Stimulated activated CD4-positive, alpha-beta T cell treated with anti-CD3 and anti-CD28 coated beads, Interleukin-2, amount 100 ng/mL, for 4 hours (primary cell): ENCODE data around the gene CPT1A.

Experiments used
- DNase-seq: peaks from one replicate; pipeline ENCODE4 v3.0.0-alpha.2; 2020; ENCODE audit warnings: low read depth

The CPT1A gene

DNA sequence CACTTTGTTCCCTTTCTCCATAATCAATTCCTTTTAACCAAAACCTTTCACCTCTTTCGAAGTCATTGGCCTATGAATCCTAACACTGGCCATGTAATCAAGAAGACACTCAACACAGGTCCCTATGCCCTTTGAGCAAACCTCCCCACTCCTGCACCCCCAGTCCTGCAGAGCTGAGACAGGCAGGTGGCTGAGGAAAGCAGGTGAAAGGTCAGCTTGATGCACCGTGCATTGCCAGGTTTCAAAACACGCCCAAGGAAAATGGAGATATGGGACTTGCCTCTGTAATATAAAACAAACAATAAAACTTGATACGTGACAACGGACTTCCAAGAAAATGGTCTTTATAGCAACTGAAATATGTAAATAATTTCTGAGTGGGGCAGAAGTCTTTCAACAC, 10.6 kb downstream of the CPT1A start:
- DNase-seq: no peak

DNA sequence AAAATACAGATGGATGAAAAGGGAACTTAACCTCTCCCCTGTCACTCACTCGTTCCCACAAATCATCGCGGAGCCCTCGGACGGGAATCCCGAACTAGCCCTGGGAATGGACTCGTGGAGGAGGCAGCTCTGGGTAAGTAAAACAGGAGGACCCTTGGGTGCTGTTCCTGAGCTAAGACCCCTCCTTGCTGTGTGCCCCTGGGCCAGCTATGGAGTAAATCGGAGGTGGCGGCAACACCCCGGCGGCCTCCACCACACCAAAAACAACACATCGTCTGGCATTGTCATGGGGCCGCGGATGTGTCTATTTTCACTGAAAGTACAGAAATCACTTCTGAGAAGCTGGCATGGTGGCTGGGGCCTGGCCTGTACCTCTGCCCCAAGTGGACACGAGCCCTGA, 12.1 kb downstream of the CPT1A start:
- no peak for DNase-seq

DNA sequence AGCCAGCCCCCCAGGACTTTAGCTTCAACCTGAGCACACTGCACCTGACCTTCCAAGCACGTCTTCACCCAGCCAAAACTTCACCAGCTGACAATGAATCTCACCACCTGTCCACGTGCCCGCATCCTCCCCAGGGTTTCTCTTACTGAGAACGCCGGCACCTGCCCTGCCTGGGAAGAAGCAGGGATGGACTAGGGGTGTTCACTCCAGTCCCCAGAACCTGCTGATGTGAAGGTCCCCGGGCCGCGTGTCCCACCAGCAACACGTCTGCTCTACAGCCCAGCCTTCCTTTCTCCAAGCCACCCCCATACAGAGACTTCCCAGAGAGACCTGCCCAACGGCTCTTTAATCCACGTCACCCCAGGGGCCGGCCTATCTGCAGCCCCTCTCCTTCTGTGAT, 12.8 kb downstream of the CPT1A start:
- no peak for DNase-seq

DNA sequence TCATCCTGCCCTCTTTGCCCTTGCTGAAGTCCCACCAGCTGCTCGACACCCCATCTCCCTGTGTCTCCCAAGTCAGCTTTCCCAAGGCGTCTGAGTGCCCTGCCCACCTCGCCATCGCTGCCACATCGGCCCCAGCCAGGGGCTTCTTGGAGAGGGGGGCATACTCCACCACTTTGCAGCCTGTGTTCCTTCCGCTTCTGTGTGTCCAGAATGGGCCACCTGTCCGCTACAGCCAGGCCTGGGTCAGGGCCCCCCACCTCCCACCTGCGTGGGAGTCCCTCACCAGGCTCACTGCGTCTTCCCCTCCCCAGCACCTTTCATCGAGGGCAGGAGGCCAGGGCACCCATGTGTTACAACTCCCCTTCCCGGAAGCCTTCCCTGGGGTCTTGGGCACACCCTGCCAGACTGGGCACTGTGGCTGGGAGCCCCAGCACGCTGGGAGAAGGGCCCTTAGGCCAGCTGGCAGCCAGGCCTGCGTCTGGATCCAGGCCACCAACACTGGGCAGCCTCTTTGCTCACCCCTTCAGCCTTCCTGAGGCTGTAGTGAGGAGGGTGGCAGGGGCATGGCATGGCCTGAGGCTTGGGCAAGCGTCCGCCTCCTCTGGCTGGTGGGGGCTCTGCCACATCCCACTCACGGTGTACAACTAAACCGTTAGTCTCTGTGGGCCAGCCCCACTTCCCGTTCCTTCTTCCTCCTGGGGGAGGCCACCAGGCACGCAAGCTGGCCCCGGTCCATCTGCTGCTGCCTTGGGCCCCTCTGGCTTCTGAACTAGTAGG, 13.4 kb downstream of the CPT1A start:
- DNase-seq: no peak

DNA sequence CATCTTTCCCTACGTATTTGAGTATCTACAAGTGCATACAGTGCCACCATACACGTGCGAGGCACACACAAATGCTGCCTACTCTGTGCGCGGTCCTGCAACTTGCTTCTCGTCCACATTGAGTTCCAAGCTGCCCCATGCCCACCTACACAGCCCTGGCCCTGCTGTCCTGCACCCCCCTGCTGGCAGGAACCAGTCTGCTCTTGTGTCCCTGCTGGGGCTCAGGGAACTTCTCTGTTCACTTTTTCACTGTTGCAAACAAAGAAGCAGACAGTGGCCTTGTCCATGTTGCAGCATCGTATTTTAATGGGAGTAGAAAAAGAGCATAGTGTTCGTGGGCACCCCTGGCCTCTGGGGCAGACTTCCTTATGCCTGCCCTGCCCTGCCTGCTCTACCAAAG, 14.0 kb downstream of the CPT1A start:
- no peak for DNase-seq

DNA sequence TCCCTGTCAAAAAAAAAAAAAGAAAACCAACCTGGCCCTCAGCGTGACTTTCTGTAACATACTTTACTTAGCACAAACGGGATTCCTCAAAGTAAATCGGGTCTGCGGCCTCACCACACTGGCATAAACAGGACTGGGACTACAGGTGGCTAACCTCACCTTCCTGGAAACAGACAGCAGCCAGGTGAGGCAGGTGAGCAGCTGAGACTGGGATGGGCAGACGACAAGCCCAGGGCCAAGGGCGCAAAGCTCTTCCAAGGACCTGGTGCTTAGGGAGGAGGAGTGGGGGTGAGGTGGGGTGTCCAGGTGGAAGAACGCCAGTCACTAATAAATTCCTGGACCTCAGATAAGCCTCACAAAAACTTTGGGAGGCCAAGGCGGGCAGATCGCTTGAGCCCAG, 15.0 kb downstream of the CPT1A start:
- DNase-seq: no peak

DNA sequence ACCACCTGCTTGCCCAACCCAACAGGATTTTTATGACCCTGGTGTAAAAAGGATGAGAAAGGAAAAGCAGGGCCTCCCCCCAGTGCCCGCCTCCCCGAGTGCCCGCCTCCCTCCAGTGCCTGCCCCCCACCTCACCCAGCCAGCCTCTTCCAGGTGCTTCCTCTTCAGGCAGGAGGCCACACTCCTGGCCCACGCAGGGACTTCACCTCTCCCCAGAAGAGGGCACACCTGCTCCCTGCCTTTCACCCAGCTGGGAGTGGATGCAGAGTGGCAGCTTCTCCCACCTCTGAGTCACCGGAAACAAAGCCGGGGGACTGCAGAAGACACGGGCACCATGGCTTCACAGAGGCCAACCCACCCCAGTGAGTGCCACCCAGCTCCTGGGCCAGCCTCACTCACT, 16.1 kb downstream of the CPT1A start:
- peak; percentile 49 for DNase-seq

DNA sequence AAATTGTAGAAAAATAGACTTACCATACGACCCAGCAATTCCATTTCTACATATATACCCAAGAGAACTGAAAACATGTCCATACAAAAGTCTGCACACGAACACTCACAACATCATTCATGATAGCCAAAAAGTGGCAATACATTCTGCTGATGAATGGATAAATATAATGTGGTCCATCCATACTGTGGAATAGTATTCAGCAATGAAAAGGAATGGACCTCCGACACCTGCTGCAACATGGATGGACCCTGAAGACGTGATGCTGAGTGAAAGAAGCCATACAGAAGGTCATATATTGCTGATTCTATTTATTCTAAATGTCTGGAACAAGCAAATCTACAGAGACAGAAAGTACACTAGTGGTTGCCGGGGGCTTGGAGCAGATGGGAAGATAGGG, 19.2 kb downstream of the CPT1A start:
- no peak for DNase-seq

DNA sequence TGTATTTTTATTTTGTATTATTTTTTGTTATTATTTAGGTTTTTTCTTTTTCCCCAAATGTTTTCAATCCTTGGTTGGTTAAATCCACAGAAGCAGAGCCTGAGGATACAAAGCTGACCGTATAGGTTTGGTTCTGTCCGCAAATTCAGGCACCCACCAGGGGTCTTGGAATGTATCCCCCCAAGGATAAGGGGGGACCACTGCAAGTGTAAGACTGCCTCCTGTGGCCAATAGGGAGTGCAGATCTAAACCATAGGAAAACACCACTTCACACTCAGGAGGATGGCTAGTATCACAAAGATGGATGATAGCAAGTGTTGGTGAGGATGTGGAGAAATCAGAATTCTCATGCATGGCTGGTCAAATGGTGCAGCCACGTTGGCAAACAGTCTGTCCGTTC, 20.0 kb downstream of the CPT1A start:
- no peak for DNase-seq

DNA sequence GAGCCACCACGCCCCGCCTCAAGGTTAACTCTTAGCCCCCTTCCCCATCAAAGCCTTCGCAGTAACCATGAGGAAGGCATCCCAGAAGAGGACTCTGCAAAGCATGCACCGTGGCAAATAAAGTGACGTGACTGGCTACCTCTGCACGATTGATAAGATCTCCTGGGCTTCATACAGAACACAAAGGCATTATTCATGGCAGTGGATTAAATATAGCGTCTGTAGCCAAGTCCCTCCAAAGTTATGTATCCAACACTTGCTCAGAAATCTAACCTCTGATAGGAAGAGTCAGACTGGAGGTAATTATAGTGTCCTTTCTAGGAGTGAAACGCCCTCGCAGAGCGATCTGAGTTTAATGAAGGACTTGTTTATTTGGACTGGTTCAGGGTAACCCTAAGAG, 22.4 kb downstream of the CPT1A start:
- no peak for DNase-seq

DNA sequence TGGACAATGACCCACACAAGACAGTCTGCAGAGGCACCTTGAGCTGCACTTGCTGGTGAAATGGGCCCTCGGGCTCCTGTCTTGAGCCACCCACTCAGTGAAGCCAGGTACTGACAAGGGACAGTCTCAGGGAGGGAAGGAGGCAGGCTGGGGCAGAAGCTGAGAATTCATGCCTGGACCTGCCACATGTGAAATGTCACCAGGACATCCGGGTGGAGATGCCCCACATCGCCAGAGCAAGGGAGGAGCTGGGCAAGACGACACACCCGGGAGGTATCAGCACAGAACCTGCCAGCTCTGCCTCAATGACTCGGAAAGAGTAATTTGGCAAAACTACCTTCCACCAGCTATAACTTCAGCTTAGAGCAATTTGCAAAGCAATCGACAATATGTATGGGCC, 23.5 kb downstream of the CPT1A start:
- no peak for DNase-seq

DNA sequence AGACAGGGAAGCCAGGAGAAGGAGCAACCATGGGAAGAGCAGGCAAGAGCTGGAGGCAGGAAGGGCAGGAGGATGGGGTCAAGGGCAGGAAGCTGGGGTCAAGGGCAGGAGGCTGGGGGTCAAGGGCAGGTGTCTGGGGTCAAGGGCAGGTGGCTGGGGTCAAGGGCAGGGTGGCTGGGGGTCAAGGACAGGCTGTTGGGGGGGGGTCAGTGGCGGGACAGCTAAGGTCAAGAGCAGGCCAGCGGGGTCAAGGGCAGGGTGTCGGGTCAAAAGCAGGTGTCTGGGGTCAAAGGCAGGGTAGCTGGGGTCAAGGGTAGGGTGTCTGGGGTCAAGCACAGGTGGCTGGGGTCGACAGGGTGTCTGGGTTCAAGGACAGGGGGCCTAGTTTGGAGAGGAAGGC, 24.2 kb downstream of the CPT1A start:
- no peak for DNase-seq

DNA sequence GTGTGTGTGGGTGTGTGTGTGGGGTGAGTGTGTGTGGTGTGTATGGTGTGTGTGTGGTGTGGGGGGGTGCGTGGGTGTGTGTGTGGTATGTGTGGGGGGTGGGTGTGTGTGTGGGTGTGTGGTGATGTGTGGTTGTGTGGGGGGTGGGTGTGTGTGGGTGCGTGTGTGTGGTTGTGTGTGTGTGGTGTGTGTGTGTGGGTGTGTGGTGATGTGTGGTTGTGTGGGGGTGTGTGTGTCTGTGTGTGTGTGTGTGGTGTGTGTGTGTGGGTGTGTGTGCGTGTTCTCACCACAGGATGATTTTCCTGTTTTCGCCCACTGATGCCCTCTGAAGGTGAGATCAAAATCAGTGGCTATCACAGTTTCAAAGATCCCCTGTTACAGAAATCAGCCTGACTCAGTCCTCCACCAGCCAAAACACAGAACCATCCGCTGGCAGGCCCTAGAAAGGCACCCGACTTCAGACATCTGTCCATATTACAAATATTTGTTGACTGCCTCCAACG, 24.7 kb downstream of the CPT1A start:
- peak; percentile 48 for DNase-seq

DNA sequence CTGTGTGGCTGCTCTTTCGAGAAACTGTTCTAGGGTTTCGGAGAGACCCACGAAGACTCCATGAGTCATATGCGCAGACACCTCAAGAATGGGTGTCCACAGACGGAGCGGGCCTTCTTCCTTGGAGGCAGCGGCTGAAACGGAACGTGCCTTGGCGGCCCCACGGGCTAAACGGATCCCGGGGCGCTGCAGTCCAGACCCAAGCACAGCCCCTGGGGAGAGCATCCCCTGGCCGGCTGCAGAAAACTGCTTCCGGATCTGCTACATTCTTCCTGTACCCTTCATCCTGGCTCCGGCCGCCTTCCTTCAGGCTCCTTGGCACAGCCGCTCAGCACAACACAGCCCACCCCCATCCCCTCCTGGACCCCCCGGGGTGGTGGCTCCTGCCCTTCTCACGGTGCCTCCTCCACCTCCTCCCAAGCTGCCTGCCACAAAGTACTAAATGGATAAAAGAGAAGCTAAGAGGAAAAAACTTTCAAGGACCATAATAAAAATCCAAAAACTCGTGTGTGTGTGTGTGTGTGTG, 25.4 kb downstream of the CPT1A start:
- DNase-seq: no peak

DNA sequence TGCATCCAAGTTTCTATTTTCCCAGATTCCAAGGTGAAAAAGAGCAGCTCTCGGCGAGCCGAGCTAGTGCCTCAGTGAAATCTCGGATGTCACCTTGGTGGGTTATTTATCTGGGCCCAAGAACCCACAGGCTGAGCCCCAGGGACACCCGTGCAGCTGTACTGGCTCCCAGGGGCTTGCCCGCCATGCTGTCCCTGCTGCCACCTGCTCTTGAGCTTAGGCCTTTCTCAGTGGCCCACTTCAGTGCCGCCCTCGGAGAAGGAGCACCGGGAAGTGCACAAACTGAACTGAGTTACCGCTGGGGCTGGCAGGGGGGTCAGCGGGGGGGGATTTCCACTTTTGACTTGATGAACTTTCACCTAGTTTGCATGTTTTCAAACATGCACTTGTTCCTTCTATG, 27.9 kb downstream of the CPT1A start:
- DNase-seq: no peak

DNA sequence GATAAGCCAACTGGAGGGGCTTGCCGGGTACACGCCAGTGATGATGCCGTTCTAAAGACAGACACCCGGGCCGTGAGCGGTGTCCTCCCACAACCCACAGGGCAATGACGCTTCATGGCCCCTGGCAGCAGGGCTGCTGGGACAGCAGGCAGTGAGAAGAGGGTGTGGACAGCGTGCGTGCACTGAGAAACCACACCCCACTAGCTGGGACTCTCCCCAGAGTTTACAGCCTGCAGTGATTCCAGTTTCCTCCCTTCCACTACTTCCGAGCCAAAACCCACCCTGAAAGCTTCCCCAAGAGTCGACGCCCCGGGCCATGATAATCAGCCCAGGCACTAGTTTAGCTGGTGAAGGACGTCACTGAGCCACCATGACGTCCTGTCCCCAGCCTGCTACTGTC, 29.2 kb downstream of the CPT1A start:
- no peak for DNase-seq

DNA sequence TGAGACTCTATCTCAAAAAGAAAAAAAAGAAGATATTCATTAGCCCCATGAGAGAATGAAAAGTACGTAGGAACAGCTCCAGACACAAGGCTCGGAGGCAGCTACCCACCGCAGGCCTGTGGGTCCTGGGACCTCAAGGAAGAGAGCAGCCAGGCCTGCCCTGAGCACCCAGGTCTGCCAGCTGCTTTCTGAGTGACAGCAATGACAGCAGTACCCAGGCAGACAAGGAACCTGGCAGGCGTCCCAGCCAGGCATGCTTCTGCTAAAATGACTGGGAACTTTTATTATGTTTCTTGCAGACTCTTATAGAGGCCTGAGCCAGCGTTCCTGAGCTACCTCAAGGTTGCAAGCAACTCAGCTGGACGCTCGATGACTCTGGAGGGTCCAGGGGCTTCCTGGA, 31.6 kb downstream of the CPT1A start:
- DNase-seq: no peak

DNA sequence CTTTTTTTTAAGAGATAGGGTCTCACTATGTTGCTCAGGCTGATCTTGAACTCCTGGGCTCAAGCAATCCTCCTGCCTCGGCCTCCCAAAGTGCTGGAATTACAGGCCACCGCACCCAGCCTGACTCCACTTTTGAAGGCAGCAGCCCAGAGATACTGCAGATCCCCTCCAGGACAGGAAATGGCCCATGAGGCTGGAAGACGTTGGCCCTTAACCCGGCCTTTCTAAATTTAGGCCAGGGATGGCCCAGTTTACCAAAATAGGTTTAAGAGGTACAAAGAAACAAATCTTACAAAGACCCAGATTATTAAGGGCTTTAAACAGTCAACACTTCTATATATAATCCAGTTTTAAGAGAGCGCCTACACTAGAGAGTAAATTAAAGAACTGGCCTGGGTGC, 32.2 kb downstream of the CPT1A start:
- DNase-seq: no peak

DNA sequence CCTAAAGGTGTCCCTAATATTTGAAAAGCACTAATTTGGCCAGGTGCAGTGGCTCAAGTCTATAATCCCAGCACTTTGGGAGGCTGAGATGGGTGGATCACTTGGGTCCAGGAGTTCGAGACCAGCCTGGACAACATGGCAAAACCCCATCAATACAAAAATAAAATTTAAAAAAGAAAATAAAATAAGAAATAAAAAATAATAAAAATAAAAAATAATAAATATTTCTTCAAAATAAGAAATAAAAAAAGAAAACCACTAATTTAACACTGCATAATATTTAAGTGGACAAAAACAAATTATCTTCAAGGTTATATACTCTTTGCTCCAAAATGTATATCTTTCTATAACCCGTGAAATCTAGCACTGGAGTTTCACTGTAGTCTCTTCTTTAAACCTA, 32.9 kb downstream of the CPT1A start:
- no peak for DNase-seq

DNA sequence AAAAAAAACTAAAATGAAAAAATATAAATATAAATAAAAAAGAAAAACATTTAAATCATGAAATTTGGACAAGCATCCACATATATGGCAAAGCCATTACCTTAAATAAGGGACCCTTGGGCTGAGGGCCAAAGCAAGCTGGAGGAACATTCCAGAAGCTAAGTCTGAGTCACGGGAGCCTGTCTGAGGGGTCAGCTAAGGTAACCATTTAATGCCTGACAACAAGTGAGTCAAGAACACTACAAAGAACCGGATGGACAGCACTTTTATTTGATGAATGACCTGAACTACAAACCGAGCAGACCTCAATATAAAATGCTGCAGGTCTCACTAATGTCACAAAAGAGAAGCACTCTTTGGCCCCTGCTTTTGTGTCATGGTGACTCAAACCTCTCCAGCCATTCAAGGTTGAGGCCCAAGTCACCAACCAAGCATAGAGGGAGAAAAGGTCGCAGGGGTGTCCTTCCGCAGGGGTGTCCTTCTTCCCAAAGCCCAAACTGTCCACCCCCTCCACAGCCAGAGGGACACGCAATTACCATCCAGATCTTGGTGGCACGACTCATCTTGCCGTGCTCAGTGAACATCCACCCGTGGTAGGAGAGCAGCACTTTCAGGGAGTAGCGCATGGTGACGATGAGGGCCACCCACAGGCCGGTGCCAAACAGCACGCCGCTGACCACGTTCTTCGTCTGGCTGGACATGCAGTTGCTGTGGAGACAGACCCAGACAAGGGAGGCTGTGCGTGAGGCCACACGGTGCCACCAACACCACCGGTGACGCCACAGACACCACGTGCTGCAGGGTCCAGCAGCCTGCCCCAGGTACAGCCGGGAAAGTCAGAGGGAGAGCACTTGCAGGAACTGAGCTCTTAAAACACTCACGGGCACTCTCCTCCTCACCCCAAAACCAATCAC, 34.5 kb downstream of the CPT1A start:
- DNase-seq: no peak

DNA sequence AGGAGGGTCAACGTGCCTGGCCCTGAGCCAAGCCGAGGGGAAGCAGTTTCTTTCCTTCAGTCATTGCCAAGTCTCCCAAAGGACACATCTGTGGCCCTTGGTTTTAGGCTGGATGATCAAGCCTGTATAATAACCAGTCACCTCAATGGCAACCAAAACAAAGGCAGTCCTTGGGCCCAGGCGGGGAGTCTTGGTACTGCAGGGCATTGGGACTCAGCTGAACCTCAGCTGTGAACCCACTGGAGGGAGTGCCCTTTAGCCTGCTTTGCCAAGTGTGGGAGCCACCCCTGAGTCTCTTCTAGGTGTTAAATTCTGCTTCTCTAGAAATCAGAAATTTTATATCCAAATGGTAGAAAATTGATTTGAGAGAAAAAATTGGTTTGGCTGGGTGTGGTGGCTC, 36.9 kb downstream of the CPT1A start:
- DNase-seq: no peak

DNA sequence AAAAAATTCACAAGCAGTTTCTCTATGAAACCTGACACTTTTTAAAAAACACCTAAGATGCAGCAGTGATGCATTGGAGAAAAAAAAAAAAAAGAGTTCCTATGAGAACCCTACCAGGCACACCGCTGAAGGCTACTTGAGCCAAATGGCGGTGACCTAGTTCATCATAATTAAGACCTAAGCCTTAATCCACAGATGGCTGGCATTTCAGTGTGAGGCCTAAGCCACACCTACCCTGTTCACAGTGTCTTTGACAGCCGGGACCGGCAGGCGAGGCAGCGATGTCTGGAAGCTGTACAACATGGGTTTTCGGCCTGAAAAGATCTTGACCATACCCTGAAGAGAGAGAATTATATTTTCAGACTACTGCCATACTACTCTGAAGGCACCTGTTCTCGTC, 38.0 kb downstream of the CPT1A start:
- no peak for DNase-seq

DNA sequence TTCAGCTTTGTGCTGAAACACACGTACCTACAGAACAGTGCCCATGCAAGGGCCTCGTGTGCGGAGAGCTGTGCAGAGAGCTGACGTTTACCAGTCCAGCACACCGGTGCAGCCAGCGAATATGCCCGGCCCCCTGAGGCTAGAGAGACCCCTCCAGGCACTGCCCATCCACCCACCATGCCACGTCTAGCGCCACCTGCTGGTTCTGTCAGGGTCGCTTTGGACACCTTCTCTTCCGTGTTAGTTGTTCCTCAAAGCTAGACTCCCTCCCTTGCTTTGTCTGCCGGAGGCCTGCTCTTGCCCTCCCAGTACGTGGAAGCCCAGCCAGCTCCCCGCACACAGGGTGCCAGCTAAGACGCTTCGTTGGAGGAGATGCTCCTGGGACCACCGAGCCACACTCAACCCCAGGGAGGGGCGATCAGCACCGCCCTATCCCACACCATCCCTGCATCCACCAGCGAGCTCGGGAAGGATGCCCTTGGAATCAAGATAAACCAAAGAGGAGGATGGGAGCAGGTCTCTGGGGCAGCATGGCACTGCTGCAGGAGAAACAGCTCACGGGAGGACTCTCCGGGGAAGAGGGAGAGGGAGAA, 43.4 kb downstream of the CPT1A start:
- DNase-seq: no peak
